Peyer's patch (tissue), 4 donors: ENCODE measurements around the gene DSN1.

Experiments
- CTCF ChIP-seq, 6 experiments: fragments of 450-650 bp in 4 of 6; fragments of 200-600 bp in 2 of 6; sonication (generic) in 1 of 6; IDR thresholded peaks; one replicate each; pipeline ENCODE4 v1.5.1; 2017 to 2019; ENCODE audit warnings: antibody characterized with exemption in 6 of 6, mild to moderate bottlenecking in 3 of 6, moderate library complexity in 1 of 6
- POLR2A ChIP-seq, 2 donors: fragments of 450-650 bp; IDR thresholded peaks; one replicate each; pipeline ENCODE4 v1.5.1; 2017; ENCODE audit warnings: antibody characterized with exemption in 2 of 2, mild to moderate bottlenecking in 2 of 2, moderate library complexity in 2 of 2

- TF ChIP-seq POLR2A (IDR thresholded peaks at IDR 0.05) (no peak), CTCF (IDR thresholded peaks at IDR 0.05) (no peak)
Observed at GRCh38 chr20:36737183-36737499, 36.4 kb downstream of the DSN1 start.
